GM15510 (cell line): ENCODE results near the gene HOXB9.

Source experiments
- POLR2A ChIP-seq: IDR thresholded peaks from 3 replicates; pipeline ENCODE4 v1.6.1; 2011; ENCODE audit warnings: borderline replicate concordance; ENCODE audit not compliant: insufficient read length; ENCODE audit errors: extremely low read depth

HOXB9 gene

GRCh38 chr17:48601539-48602425, 24.4 kb downstream of the HOXB9 start:
- TF ChIP-seq POLR2A: no peak

GRCh38 chr17:48601207-48601538, 25.0 kb downstream of the HOXB9 start:
- no peak for TF ChIP-seq POLR2A

DNA sequence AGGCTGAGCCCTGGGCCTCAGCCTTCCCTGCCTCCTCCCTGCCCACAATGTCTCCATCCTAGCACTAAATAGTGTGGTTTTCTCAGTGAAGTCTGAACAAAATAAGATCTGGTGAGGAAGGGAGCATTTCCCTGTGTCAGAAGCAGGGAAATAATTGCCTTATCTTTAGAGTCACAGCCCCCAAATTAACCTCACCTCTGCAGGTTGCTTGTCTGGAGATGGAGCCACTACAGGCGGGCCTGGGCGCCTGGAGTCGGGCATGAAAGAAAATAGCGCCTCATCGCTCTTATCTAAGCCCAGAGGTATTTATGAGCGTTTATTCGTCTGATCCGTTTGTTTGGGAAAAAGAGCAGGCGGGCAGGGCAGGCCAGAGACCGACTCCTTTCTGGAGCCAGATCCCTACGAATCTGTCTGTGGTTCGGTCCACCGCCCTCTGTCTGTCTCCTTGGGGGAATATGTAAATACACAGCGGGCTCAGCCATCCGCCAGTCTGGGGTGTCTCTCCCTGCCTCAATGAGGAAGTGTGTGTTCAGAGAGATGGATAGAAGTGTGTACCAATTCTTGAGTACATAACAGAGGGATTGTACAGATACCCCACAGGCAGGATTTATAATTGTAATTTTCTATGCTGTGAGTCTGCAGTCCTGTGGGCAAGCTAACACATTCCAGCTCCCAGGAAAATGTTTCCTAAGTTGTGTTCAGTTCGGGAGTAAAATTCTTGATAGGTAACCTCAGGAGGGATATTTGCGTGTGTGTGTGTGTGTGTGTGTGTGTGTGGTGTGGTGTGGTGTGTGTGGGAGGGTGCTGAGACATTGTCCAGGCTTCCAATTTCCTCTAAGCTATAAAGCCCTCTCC, 25.7 kb downstream of the HOXB9 start:
- no peak for TF ChIP-seq POLR2A

DNA sequence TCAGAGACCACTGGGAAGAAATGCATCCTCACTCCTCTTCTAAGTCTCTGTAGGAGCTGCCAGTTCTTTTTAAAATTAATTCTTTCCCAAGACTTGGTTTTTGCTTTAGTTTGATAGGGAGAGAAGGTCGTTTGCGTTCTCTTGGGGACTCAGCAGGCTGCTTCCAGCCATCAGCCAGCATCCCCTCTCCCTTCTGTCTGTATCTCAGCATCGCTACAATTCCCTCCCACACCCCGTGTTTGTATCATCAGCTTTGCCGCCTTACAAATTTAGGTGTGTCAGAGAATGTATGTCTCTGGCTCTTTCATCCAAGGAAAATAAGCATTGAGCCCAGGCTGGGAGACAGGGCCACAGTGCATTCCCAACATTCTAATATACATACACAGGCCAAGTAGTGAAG, 26.8 kb downstream of the HOXB9 start:
- no peak for TF ChIP-seq POLR2A

GRCh38 chr17:48598736-48599135, 27.4 kb downstream of the HOXB9 start:
- TF ChIP-seq POLR2A: no peak

DNA sequence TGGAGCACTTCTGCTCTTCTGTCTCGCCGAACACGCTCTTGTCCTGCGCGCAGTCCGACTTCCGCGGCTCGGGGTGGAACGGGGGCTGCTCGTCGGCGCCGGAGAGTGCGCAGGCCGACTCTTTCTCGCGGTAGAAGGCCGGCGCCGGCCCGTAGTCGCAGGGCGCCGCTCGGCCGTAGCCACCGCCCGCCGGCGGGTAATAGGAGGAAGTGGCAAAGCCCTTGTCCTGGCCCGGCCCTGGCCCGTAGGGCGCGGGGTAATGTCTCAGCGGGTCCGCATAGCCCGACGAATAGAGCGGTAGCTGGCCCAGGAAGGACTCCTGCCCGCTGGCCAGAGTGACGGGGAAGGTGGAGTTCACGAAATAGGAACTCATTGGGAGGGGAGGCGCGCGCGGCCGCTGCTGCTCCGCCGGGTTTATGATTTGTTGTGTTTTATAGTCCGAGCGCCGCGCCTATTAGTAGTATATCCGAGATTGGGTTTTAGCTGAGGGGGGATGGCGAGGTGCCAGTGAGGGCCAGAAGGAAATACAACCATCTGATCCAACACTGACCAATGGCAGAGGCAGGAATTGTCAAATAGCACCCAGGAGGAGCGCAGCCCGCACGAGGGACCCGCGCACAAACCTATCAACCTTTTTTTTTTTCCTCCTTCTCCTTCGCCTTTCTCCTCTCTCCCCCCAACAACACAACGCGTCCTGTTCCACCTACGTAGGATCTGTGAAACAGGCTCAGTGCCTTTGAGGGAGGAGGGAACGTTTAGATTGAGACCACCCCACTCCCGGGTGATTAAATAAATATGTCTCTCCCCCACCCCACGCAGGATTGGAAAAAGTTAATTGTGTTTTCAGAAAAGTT, 28.2 kb downstream of the HOXB9 start:
- no peak for TF ChIP-seq POLR2A

GRCh38 chr17:48597528-48597777, 28.7 kb downstream of the HOXB9 start:
- TF ChIP-seq POLR2A: no peak

DNA sequence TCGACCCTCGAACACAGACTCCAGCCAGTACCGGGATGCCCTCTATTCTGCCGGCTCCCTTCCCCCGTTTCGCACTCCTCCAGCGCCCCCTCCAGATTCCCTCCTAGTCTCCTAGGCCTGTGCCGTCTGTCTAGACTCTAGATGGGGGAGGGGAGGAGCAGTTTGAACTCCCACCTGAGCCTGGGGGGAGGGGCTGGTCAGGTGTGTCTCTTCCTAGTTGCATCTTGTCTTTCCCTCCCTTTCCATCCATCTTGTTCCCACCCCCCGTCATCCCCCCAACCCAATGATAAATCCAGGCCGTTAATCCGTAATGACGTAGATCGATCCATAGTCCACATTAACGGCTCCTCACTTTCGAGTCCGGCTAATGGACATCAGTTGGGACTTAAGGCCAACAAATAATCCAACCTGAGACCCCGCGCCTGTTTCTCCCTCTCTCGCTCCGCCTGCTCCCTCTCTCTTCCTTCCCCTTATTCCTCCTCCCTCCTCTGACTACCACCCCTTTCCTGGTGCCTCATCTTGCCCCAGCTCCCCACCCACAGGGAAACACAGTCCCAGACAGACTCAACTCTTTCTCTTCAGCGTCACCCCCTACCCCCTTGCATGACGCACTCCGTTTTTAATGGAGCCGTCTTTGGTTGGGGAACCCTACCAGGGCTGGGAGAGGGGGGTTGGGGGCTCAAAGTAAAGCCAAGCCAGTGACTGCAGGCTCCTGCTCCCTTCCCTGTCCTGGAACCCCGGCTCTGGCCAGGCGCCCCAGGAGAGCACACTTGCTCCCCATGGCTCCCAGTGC, 29.2 kb downstream of the HOXB9 start:
- TF ChIP-seq POLR2A: no peak

DNA sequence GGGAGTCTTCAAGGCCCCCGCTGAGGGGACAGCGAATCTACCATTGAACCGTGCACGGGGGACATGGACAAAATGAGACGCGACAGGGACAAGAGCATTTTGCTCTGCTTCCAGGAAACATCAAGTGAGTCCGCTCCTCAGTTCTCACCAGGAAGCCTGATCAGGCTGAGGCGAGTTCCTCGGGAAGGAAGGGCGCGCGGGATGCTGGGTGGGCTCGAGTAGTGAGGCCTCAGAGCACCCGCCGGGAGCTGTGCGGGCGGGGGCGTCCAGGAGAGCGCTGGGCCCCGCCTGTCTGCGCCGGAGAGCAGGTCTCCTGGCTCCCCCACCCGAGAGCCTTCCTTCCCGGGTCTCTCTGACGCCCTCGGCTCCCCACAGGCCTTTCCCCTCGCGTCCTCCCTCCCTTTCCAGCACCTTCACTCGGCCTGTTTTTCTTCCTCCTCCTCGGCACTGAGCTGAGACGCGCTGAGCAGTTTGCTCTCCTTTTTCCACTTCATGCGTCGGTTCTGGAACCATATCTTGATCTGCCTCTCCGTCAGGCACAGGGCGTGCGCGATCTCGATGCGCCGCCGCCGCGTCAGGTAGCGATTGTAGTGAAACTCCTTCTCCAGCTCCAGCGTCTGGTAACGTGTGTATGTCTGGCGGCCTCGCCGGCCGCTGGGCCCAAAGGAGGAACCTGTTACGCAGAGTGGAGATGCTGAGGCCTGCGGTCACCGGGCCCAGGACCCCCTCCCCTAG, 30.0 kb downstream of the HOXB9 start:
- no peak for TF ChIP-seq POLR2A

- no peak for TF ChIP-seq POLR2A
These were observed 30.7 kb downstream of the HOXB9 start for GRCh38 chr17:48595278-48595999.

DNA sequence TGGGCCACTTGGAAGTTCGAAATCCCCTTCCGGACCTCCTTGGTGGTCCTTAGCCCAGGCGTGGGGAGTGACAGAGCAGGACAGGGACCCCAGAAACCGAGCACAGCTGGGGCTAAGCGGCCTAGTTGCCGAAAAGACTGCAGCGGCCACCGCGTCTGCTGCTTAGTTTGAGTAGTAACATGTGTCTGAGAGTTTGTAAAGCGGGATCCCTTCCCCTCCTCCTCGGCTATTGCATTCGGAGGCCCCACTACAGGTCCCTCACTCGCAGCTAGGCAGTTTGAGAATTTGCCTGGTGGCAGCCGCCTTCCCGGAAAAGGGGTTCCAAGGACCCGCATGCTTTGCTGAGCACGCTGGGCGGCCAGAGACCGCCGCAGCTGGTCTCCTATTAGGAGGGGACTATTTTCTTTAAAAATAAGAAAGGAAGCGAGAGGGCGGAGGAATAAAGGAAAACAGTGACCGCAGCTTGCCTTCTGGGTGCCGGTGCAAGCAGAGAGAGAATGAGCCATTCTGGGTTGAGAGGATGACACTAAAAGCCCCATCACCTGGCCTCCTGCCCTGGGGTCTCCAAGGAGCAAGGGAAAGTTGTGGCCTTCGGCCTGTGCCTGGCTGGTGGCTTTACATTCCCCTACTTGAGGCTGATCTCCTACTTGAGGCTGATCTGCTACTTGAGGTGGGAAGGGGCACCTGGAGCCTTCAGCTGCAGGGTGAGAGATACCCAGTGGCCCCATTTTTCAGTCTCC, 31.4 kb downstream of the HOXB9 start:
- TF ChIP-seq POLR2A: no peak

DNA sequence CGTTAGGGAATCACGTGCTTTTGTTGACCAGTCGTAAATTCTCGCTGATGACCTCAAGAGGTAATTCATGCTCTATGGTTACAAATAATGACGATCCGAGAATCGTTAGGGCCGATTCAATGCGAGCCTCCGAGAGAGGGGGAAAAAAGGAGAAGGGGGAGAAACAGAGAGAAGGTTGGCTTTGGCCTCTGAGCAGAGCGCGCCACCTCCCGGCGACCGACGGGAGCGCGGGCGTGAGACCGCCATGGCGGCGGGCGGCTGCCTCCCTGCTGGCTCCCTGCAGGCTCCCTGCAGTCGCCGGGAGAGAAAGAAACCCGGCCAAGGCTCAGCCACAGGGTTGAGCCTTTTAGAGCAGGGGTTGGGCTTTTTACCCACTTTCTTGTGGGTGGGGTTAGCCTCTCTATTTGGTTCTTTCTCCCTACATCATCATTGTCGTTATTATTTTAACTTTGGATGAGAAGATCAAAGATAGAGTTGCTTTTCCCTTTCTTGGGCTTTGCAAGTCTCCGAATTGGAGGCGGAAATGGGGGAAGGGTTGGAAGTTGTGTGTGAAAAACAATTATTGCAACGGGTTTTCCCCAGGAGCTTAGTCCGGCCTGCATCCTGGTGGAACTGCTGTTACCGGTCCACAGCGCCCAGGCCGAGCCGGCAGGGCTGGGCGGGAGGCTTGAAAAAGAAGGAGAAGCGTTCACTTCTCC, 32.2 kb downstream of the HOXB9 start:
- no peak for TF ChIP-seq POLR2A
